Liver (tissue), 3 donors: ENCODE measurements around the gene ARHGAP23.
"Not testable (repeated sequence)": the region's sequence is repeated elsewhere in the genome, so short reads cannot be mapped to it uniquely, and the experiment has no call there.

Experiments
- CTCF ChIP-seq: fragments of 150-350 bp; IDR thresholded peaks from 2 replicates; pipeline ENCODE4 v1.5.1; 2017; ENCODE audit warnings: improper control_type of control experiment, low read depth, low read length; ENCODE audit not compliant: missing input control
- FOXA1 ChIP-seq: IDR thresholded peaks from 2 replicates; pipeline ENCODE4 v1.6.1; 2016; ENCODE audit warnings: antibody characterized with exemption
- GABPA ChIP-seq, 2 donors: IDR thresholded peaks in 1 of 2; conservative IDR thresholded peaks in 1 of 2; 2 replicates each; pipeline ENCODE4 v1.6.1; 2016; ENCODE audit warnings: antibody characterized with exemption in 2 of 2, mild to moderate bottlenecking in 1 of 2, moderate library complexity in 1 of 2
- HNF4A ChIP-seq, 2 donors: conservative IDR thresholded peaks; 2 replicates each; pipeline ENCODE4 v1.6.1; 2016; ENCODE audit warnings: antibody characterized with exemption in 2 of 2, mild to moderate bottlenecking in 2 of 2
- HNF4G ChIP-seq: IDR thresholded peaks from 2 replicates; pipeline ENCODE4 v1.6.1; 2016; ENCODE audit warnings: antibody characterized with exemption
- NR2F2 ChIP-seq: IDR thresholded peaks from 2 replicates; pipeline ENCODE4 v1.6.1; 2016; ENCODE audit warnings: antibody characterized with exemption
- RAD21 ChIP-seq, 2 donors: IDR thresholded peaks; 2 replicates each; pipeline ENCODE4 v1.6.1; 2016; ENCODE audit warnings: antibody characterized with exemption in 2 of 2, mild to moderate bottlenecking in 2 of 2
- RXRA ChIP-seq, 2 donors: IDR thresholded peaks; 2 replicates each; pipeline ENCODE4 v1.6.1; 2017 to 2018; ENCODE audit warnings: antibody characterized with exemption in 2 of 2, mild to moderate bottlenecking in 1 of 2
- SP1 ChIP-seq: IDR thresholded peaks from 2 replicates; pipeline ENCODE4 v1.6.1; 2018; ENCODE audit warnings: antibody characterized with exemption, mild to moderate bottlenecking
- TAF1 ChIP-seq: conservative IDR thresholded peaks from 2 replicates; pipeline ENCODE4 v1.6.1; 2016; ENCODE audit warnings: antibody characterized with exemption, mild to moderate bottlenecking
- YY1 ChIP-seq: IDR thresholded peaks from 2 replicates; pipeline ENCODE4 v1.6.1; 2016; ENCODE audit warnings: antibody characterized with exemption, mild to moderate bottlenecking
- TF ChIP-seq, protein P1 (sequence below): IDR thresholded peaks from 2 replicates; pipeline ENCODE4 v1.6.1; 2016; ENCODE audit warnings: antibody characterized with exemption, mild to moderate bottlenecking
- TF ChIP-seq, protein P2 (sequence below): IDR thresholded peaks from 2 replicates; pipeline ENCODE4 v1.6.1; 2016; ENCODE audit warnings: antibody characterized with exemption
- TF ChIP-seq, protein P3 (sequence below): IDR thresholded peaks from 2 replicates; pipeline ENCODE4 v1.6.1; 2016; ENCODE audit warnings: antibody characterized with exemption
- donor health status: healthy.
- donor health status: healthy.

GRCh38 chr17:38531761-38532160 lies 103.5 kb downstream of the ARHGAP23 start:
- TF ChIP-seq CTCF; RXRA (IDR thresholded peaks at IDR 0.05); GABPA (IDR thresholded peaks at IDR 0.05 in 1 of 2, conservative IDR thresholded peaks at IDR 0.05 in 1 of 2); NR2F2; HNF4A (conservative IDR thresholded peaks at IDR 0.05); TAF1; RAD21 (IDR thresholded peaks at IDR 0.05); FOXA1; HNF4G; YY1; SP1: not testable (repeated sequence)
- TF ChIP-seq, protein P1, sequence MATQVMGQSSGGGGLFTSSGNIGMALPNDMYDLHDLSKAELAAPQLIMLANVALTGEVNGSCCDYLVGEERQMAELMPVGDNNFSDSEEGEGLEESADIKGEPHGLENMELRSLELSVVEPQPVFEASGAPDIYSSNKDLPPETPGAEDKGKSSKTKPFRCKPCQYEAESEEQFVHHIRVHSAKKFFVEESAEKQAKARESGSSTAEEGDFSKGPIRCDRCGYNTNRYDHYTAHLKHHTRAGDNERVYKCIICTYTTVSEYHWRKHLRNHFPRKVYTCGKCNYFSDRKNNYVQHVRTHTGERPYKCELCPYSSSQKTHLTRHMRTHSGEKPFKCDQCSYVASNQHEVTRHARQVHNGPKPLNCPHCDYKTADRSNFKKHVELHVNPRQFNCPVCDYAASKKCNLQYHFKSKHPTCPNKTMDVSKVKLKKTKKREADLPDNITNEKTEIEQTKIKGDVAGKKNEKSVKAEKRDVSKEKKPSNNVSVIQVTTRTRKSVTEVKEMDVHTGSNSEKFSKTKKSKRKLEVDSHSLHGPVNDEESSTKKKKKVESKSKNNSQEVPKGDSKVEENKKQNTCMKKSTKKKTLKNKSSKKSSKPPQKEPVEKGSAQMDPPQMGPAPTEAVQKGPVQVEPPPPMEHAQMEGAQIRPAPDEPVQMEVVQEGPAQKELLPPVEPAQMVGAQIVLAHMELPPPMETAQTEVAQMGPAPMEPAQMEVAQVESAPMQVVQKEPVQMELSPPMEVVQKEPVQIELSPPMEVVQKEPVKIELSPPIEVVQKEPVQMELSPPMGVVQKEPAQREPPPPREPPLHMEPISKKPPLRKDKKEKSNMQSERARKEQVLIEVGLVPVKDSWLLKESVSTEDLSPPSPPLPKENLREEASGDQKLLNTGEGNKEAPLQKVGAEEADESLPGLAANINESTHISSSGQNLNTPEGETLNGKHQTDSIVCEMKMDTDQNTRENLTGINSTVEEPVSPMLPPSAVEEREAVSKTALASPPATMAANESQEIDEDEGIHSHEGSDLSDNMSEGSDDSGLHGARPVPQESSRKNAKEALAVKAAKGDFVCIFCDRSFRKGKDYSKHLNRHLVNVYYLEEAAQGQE, result not testable (repeated sequence)
- TF ChIP-seq, protein P2, sequence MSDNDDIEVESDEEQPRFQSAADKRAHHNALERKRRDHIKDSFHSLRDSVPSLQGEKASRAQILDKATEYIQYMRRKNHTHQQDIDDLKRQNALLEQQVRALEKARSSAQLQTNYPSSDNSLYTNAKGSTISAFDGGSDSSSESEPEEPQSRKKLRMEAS, result not testable (repeated sequence)
- TF ChIP-seq, protein P3, sequence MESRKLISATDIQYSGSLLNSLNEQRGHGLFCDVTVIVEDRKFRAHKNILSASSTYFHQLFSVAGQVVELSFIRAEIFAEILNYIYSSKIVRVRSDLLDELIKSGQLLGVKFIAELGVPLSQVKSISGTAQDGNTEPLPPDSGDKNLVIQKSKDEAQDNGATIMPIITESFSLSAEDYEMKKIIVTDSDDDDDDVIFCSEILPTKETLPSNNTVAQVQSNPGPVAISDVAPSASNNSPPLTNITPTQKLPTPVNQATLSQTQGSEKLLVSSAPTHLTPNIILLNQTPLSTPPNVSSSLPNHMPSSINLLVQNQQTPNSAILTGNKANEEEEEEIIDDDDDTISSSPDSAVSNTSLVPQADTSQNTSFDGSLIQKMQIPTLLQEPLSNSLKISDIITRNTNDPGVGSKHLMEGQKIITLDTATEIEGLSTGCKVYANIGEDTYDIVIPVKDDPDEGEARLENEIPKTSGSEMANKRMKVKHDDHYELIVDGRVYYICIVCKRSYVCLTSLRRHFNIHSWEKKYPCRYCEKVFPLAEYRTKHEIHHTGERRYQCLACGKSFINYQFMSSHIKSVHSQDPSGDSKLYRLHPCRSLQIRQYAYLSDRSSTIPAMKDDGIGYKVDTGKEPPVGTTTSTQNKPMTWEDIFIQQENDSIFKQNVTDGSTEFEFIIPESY, result not testable (repeated sequence)
